ENCODE measurements around the gene ABCC5. TPM values are rescaled to one million over a fixed set of nuclear protein-coding genes. Genes with fewer than 3 reads are reported as not detected.

The ABCC5 gene
- total RNA-seq, 1 experiment from 2014 or later = 29.1 TPM

DNA sequence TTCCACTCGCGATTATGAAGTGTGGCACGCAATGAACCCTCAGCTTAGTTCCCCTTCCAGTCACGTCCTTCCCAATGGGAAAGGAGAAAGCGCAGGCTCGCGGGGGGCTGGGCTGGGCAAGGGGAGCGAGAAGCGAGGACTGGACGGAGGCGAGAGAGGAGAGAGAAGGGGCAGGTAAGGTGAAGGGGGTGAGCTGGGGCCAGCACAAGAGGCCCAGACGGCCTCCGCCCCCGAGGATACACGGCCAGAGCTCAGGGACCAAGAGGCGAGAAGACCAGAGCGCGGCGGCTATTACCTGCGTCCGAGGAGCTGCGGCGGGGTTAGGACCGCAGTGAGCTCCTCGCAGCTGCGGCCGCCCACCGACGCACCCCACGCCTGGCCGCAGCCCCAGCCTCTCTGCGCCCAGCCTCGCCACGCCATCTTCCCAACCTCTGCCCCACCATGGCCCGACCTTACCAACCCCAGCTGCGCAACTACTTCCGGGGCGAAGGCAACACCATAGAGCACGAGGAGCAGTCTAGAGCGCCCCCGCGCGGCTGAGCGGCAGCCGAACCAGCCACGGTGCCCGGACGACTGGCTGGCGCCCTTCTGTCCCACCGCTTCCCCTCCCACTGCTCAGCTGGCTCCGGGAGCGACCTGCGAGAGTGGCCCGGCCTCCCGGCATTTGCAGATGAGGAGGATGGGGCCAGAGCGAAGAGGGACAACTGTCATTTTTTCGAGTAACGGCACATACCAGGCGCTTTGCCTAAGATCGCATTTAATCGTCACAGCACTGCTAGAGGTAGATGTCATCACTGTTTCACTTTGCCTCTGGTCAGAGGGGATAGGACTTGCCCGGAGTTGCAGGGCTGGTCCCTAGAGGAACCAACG, 133.0 kb downstream of the ABCC5 start, which contains the start of gene PARL (continued):
- TF ChIP-seq, protein P1, sequence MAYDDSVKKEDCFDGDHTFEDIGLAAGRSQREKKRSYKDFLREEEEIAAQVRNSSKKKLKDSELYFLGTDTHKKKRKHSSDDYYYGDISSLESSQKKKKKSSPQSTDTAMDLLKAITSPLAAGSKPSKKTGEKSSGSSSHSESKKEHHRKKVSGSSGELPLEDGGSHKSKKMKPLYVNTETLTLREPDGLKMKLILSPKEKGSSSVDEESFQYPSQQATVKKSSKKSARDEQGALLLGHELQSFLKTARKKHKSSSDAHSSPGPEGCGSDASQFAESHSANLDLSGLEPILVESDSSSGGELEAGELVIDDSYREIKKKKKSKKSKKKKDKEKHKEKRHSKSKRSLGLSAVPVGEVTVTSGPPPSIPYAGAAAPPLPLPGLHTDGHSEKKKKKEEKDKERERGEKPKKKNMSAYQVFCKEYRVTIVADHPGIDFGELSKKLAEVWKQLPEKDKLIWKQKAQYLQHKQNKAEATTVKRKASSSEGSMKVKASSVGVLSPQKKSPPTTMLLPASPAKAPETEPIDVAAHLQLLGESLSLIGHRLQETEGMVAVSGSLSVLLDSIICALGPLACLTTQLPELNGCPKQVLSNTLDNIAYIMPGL (CRISPR knock-in tag; IDR thresholded peaks at IDR 0.05) = peak; percentile 95
- TF ChIP-seq NR1H2 (CRISPR knock-in tag; IDR thresholded peaks at IDR 0.05) (no peak), MXD4 (CRISPR knock-in tag; IDR thresholded peaks at IDR 0.05; ENCODE audit: borderline replicate concordance) (no peak), NR3C1 (CRISPR knock-in tag; conservative IDR thresholded peaks at IDR 0.05; ENCODE audit: low read depth) (peak; percentile 88; the same call in 1 of the 2 replicates), MYBL2 (CRISPR knock-in tag; IDR thresholded peaks at IDR 0.05) (peak; percentile 93), NFE2L1 (CRISPR knock-in tag; IDR thresholded peaks at IDR 0.05) (peak; percentile 87), ATF2 (CRISPR knock-in tag; IDR thresholded peaks at IDR 0.05; ENCODE audit: borderline replicate concordance, low read depth) (no peak), ELF4 (CRISPR knock-in tag; IDR thresholded peaks at IDR 0.05; ENCODE audit: low read depth) (no peak), EMX1 (CRISPR knock-in tag; IDR thresholded peaks at IDR 0.05) (no peak), ZNF423 (CRISPR knock-in tag; IDR thresholded peaks at IDR 0.05) (no peak), SP1 (CRISPR knock-in tag; conservative IDR thresholded peaks at IDR 0.05) (peak; percentile 94), SOX15 (CRISPR knock-in tag; IDR thresholded peaks at IDR 0.05) (no peak), PRRX2 (CRISPR knock-in tag; IDR thresholded peaks at IDR 0.05) (no peak), ZNF281 (CRISPR knock-in tag; IDR thresholded peaks at IDR 0.05) (peak; percentile 51; the same call in 1 of the 2 replicates), GABPB1 (CRISPR knock-in tag; IDR thresholded peaks at IDR 0.05) (peak; percentile 97)
- TF ChIP-seq, protein P2, sequence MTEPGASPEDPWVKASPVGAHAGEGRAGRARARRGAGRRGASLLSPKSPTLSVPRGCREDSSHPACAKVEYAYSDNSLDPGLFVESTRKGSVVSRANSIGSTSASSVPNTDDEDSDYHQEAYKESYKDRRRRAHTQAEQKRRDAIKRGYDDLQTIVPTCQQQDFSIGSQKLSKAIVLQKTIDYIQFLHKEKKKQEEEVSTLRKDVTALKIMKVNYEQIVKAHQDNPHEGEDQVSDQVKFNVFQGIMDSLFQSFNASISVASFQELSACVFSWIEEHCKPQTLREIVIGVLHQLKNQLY (CRISPR knock-in tag; IDR thresholded peaks at IDR 0.05) = no peak
- TF ChIP-seq, protein P3, sequence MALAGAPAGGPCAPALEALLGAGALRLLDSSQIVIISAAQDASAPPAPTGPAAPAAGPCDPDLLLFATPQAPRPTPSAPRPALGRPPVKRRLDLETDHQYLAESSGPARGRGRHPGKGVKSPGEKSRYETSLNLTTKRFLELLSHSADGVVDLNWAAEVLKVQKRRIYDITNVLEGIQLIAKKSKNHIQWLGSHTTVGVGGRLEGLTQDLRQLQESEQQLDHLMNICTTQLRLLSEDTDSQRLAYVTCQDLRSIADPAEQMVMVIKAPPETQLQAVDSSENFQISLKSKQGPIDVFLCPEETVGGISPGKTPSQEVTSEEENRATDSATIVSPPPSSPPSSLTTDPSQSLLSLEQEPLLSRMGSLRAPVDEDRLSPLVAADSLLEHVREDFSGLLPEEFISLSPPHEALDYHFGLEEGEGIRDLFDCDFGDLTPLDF (CRISPR knock-in tag; IDR thresholded peaks at IDR 0.05) = peak; percentile 69; the same call in 1 of the 2 replicates
- TF ChIP-seq, protein P4, sequence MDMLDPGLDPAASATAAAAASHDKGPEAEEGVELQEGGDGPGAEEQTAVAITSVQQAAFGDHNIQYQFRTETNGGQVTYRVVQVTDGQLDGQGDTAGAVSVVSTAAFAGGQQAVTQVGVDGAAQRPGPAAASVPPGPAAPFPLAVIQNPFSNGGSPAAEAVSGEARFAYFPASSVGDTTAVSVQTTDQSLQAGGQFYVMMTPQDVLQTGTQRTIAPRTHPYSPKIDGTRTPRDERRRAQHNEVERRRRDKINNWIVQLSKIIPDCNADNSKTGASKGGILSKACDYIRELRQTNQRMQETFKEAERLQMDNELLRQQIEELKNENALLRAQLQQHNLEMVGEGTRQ (CRISPR knock-in tag; IDR thresholded peaks at IDR 0.05) = peak; percentile 65
- TF ChIP-seq, protein P5, sequence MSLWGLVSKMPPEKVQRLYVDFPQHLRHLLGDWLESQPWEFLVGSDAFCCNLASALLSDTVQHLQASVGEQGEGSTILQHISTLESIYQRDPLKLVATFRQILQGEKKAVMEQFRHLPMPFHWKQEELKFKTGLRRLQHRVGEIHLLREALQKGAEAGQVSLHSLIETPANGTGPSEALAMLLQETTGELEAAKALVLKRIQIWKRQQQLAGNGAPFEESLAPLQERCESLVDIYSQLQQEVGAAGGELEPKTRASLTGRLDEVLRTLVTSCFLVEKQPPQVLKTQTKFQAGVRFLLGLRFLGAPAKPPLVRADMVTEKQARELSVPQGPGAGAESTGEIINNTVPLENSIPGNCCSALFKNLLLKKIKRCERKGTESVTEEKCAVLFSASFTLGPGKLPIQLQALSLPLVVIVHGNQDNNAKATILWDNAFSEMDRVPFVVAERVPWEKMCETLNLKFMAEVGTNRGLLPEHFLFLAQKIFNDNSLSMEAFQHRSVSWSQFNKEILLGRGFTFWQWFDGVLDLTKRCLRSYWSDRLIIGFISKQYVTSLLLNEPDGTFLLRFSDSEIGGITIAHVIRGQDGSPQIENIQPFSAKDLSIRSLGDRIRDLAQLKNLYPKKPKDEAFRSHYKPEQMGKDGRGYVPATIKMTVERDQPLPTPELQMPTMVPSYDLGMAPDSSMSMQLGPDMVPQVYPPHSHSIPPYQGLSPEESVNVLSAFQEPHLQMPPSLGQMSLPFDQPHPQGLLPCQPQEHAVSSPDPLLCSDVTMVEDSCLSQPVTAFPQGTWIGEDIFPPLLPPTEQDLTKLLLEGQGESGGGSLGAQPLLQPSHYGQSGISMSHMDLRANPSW (CRISPR knock-in tag; conservative IDR thresholded peaks at IDR 0.05; ENCODE audit: low read depth) = no peak

Data from WTC11 (cell line).